GM12878 (cell line): ENCODE measurements around the gene GRAMD1B. TPM values are rescaled to one million over a fixed set of nuclear protein-coding genes. Genes with fewer than 3 reads are reported as not detected.

Source experiments
- CBFB ChIP-seq: IDR thresholded peaks from 2 replicates; pipeline ENCODE4 v1.6.1; 2016; ENCODE audit warnings: antibody characterized with exemption, low read depth
- CBX3 ChIP-seq: fragments of 200-600 bp; sonication (generic); IDR thresholded peaks from 2 replicates; pipeline ENCODE4 v1.6.1; 2016; ENCODE audit warnings: low read depth, borderline replicate concordance
- CHD2 ChIP-seq: IDR thresholded peaks from 2 replicates; pipeline ENCODE4 v1.6.1; 2011; ENCODE audit warnings: low read depth, low read length, improper control_type of control experiment, borderline replicate concordance
- CREB1 ChIP-seq: IDR thresholded peaks from 2 replicates; pipeline ENCODE4 v1.6.1; 2012; ENCODE audit warnings: low read depth, mild to moderate bottlenecking, inconsistent platforms
- CREM ChIP-seq: IDR thresholded peaks from 2 replicates; pipeline ENCODE4 v1.6.1; 2014; ENCODE audit warnings: antibody characterized with exemption, low read depth
- HSF1 ChIP-seq: fragments of 150-350 bp; IDR thresholded peaks from 2 replicates; pipeline ENCODE4 v1.6.1; 2014; ENCODE audit warnings: mild to moderate bottlenecking, low read depth, low read length
- IRF4 ChIP-seq: IDR thresholded peaks from 2 replicates; pipeline ENCODE4 v1.6.1; 2011; ENCODE audit warnings: low read depth, low read length
- JUNB ChIP-seq: IDR thresholded peaks from 2 replicates; pipeline ENCODE4 v1.6.1; 2016; ENCODE audit warnings: antibody characterized with exemption, mild to moderate bottlenecking
- JUND ChIP-seq: IDR thresholded peaks from 2 replicates; pipeline ENCODE4 v1.6.1; 2012; ENCODE audit warnings: low read depth, mild to moderate bottlenecking, low read length, improper control_type of control experiment, moderate library complexity
- MEF2A ChIP-seq: IDR thresholded peaks from 2 replicates; pipeline ENCODE4 v1.6.1; 2011; ENCODE audit warnings: low read depth, mild to moderate bottlenecking, low read length, moderate library complexity; ENCODE audit not compliant: insufficient read depth
- MLLT1 ChIP-seq: fragments of 450-650 bp; IDR thresholded peaks from 2 replicates; pipeline ENCODE4 v1.6.1; 2016; ENCODE audit warnings: mild to moderate bottlenecking
- MTA2 ChIP-seq: fragments of 450-650 bp; IDR thresholded peaks from 2 replicates; pipeline ENCODE4 v1.6.1; 2016; ENCODE audit warnings: low read depth, mild to moderate bottlenecking, moderate library complexity
- NR2C2 ChIP-seq: IDR thresholded peaks from 2 replicates; pipeline ENCODE4 v1.6.1; 2011; ENCODE audit warnings: borderline replicate concordance, low read depth; ENCODE audit not compliant: control insufficient read depth, insufficient read length
- PAX8 ChIP-seq: fragments of 450-650 bp; IDR thresholded peaks from 2 replicates; pipeline ENCODE4 v1.6.1; 2017; ENCODE audit warnings: mild to moderate bottlenecking, moderate library complexity
- POLR2AphosphoS2 ChIP-seq: IDR thresholded peaks from 2 replicates; pipeline ENCODE4 v1.6.1; 2011; ENCODE audit warnings: low read depth, mild to moderate bottlenecking, low read length, improper control_type of control experiment, moderate library complexity
- RAD51 ChIP-seq: fragments of 450-650 bp; IDR thresholded peaks from 2 replicates; pipeline ENCODE4 v1.6.1; 2016; ENCODE audit warnings: moderate library complexity, mild to moderate bottlenecking, inconsistent platforms
- RB1 ChIP-seq: fragments of 450-650 bp; formaldehyde crosslinking; IDR thresholded peaks from 2 replicates; pipeline ENCODE4 v1.6.1; 2017; ENCODE audit warnings: mild to moderate bottlenecking, borderline replicate concordance
- RCOR1 ChIP-seq: conservative IDR thresholded peaks from 2 replicates; pipeline ENCODE4 v1.6.1; 2012; ENCODE audit warnings: low read depth, low read length, improper control_type of control experiment
- SP1 ChIP-seq: IDR thresholded peaks from one replicate; pipeline ENCODE4 v1.6.1; 2011; ENCODE audit warnings: low read depth, low read length
- YY1 ChIP-seq: IDR thresholded peaks from 2 replicates; pipeline ENCODE4 v1.6.1; 2011; ENCODE audit warnings: low read depth, mild to moderate bottlenecking, low read length
- ZNF207 ChIP-seq: fragments of 450-650 bp; IDR thresholded peaks from 2 replicates; pipeline ENCODE4 v1.6.1; 2014; ENCODE audit warnings: antibody characterized with exemption, mild to moderate bottlenecking, borderline replicate concordance
- ZNF217 ChIP-seq: fragments of 450-650 bp; IDR thresholded peaks from 2 replicates; pipeline ENCODE4 v1.6.1; 2017; ENCODE audit warnings: antibody characterized with exemption, mild to moderate bottlenecking
- ZNF274 ChIP-seq: IDR thresholded peaks from one replicate; pipeline ENCODE4 v1.8.0; 2011; ENCODE audit not compliant: insufficient read length, insufficient read depth
- ZNF622 ChIP-seq: fragments of 450-650 bp; IDR thresholded peaks from 2 replicates; pipeline ENCODE4 v1.6.1; 2017; ENCODE audit warnings: mild to moderate bottlenecking, inconsistent platforms
- polyA plus RNA-seq, 11 experiments: library from polyadenylated mRNA; depleted of rRNA in 4 of 11; unstranded in 6 of 11; stranded (reverse) in 5 of 11; fragments of >200 nt; fragmentation: Nextera tagmentation in 4 of 11; fragmentation: Illumina TruSeq in 1 of 11; extraction: Ambion mirVana in 4 of 11; extraction: Trizol in 1 of 11; gene quantifications; 1 replicate in 1 of 11; 2 replicates in 10 of 11; pipeline versions ENCODE4 v1.2.1 to v1.2.3, GENCODE V29; 2011 to 2016; ENCODE audit warnings: inconsistent platforms in 2 of 11, missing spikeins in 2 of 11, low read depth in 1 of 11
- total RNA-seq, 4 experiments: library from RNA; depleted of rRNA in 3 of 4; stranded (reverse); fragments of >200 nt in 3 of 4; fragmentation: Illumina TruSeq in 1 of 4; extraction: Trizol in 1 of 4; gene quantifications; 2 replicates each; pipeline versions ENCODE4 v1.2.1 to v1.2.3, GENCODE V29; 2013 to 2021
- TF ChIP-seq, protein P1 (sequence below): fragments of 450-650 bp; formaldehyde crosslinking; IDR thresholded peaks from 2 replicates; pipeline ENCODE4 v1.5.0; 2022; ENCODE audit warnings: mild to moderate bottlenecking, missing genetic modification characterization
- TF ChIP-seq, protein P2 (sequence below): IDR thresholded peaks from 2 replicates; pipeline ENCODE4 v1.6.1; 2012; ENCODE audit warnings: low read depth, low read length, improper control_type of control experiment

GRAMD1B gene
- total and polyA plus RNA-seq, 10 of the 15 experiments (the other 5 are each of a cell fraction or from before 2014, with no cell fraction given) = 1.9 to 49.1 (median 26.9) TPM

- TF ChIP-seq, protein P1, sequence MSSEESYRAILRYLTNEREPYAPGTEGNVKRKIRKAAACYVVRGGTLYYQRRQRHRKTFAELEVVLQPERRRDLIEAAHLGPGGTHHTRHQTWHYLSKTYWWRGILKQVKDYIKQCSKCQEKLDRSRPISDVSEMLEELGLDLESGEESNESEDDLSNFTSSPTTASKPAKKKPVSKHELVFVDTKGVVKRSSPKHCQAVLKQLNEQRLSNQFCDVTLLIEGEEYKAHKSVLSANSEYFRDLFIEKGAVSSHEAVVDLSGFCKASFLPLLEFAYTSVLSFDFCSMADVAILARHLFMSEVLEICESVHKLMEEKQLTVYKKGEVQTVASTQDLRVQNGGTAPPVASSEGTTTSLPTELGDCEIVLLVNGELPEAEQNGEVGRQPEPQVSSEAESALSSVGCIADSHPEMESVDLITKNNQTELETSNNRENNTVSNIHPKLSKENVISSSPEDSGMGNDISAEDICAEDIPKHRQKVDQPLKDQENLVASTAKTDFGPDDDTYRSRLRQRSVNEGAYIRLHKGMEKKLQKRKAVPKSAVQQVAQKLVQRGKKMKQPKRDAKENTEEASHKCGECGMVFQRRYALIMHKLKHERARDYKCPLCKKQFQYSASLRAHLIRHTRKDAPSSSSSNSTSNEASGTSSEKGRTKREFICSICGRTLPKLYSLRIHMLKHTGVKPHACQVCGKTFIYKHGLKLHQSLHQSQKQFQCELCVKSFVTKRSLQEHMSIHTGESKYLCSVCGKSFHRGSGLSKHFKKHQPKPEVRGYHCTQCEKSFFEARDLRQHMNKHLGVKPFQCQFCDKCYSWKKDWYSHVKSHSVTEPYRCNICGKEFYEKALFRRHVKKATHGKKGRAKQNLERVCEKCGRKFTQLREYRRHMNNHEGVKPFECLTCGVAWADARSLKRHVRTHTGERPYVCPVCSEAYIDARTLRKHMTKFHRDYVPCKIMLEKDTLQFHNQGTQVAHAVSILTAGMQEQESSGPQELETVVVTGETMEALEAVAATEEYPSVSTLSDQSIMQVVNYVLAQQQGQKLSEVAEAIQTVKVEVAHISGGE (CRISPR knock-in tag) = no peak
- TF ChIP-seq CHD2 (no peak), YY1 (no peak), POLR2AphosphoS2 (no peak), JUND (no peak), CBX3 (no peak), RB1 (0 out of 2 replicates have a peak, but pooled peaks have one; percentile 27), ZNF622 (no peak), ZNF207 (0 out of 2 replicates have a peak, but pooled peaks have one; percentile 26), MLLT1 (peak; percentile 49; the same call in 1 of the 2 replicates), SP1 (no peak), NR2C2 (no peak), PAX8 (no peak), JUNB (peak; percentile 80), RAD51 (peak; percentile 25; the same call in 1 of the 2 replicates), RCOR1 (no peak), ZNF274 (no peak), CREB1 (no peak), HSF1 (no peak), ZNF217 (peak; percentile 80), MEF2A (peak; percentile 81), IRF4 (no peak), CBFB (peak; percentile 75), CREM (peak; percentile 38; the same call in 1 of the 2 replicates), MTA2 (peak; percentile 76)
- TF ChIP-seq, protein P2, sequence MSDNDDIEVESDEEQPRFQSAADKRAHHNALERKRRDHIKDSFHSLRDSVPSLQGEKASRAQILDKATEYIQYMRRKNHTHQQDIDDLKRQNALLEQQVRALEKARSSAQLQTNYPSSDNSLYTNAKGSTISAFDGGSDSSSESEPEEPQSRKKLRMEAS = no peak
These were observed 87.7 kb downstream of the GRAMD1B start (continued) for GRCh38 chr11:123517559-123518364.
